CD4-positive, alpha-beta memory T cell (primary cell): Measurements from ENCODE around the gene CBX2. TPM values are rescaled to one million over a fixed set of nuclear protein-coding genes. Genes with fewer than 3 reads are reported as not detected.

Experiments used
- CTCF ChIA-PET: fragments of 350-600 bp; sonication (Branson Sonifier 250); formaldehyde crosslinking; loops from one replicate; lab custom pipeline; 2021; ENCODE audit warnings: inconsistent platforms; ENCODE audit not compliant: partially characterized antibody; lab: Charles Lee
- POLR2A ChIA-PET: fragments of 350-600 bp; sonication (Branson Sonifier 250); formaldehyde crosslinking; loops from one replicate; lab custom pipeline; 2021; ENCODE audit not compliant: partially characterized antibody; lab: Charles Lee
- DNase-seq, 5 donors: peaks; one replicate each; pipeline versions ENCODE4 v3.0.0 to v3.0.0-alpha.2; 2020 to 2022; ENCODE audit warnings: mixed read lengths in 1 of 5
- H3K27ac ChIP-seq: one replicate; pipeline ENCODE4 v1.7.0; 2013; ENCODE audit warnings: low read depth, low read length
- H3K27me3 ChIP-seq: 2 replicates; pipeline ENCODE4 v1.7.0; 2013; ENCODE audit warnings: mild to moderate bottlenecking, low read length, moderate library complexity; ENCODE audit not compliant: insufficient read depth
- H3K36me3 ChIP-seq: 2 replicates; pipeline ENCODE4 v1.7.0; 2013; ENCODE audit warnings: mild to moderate bottlenecking, low read length, moderate library complexity; ENCODE audit not compliant: insufficient read depth
- H3K4me1 ChIP-seq: 2 replicates; pipeline ENCODE4 v1.7.0; 2013; ENCODE audit warnings: mild to moderate bottlenecking, low read length, moderate library complexity; ENCODE audit not compliant: insufficient read depth
- H3K4me3 ChIP-seq, 2 donors: one replicate each; pipeline ENCODE4 v1.7.0; 2013; ENCODE audit warnings: low read length in 2 of 2, mild to moderate bottlenecking in 1 of 2
- H3K9me3 ChIP-seq, 2 donors: one replicate each; pipeline ENCODE4 v1.7.0; 2013; ENCODE audit warnings: low read length in 2 of 2, control low read depth in 1 of 2; ENCODE audit not compliant: control insufficient read depth in 1 of 2
- H3K27ac Mint-ChIP-seq, 7 donors: one replicate each; pipeline ENCODE4 v1.8.0; 2020 to 2021; ENCODE audit warnings: mixed read lengths in 7 of 7, mild to moderate bottlenecking in 6 of 7, inconsistent platforms in 3 of 7, moderate library complexity in 3 of 7
- H3K27me3 Mint-ChIP-seq, 2 donors: one replicate each; pipeline ENCODE4 v1.8.0; 2020 to 2021; ENCODE audit warnings: mixed read lengths in 2 of 2
- H3K36me3 Mint-ChIP-seq, 2 donors: one replicate each; pipeline ENCODE4 v1.8.0; 2020 to 2021; ENCODE audit warnings: mixed read lengths in 2 of 2, inconsistent platforms in 1 of 2, mild to moderate bottlenecking in 1 of 2
- H3K4me1 Mint-ChIP-seq, 4 donors: one replicate each; pipeline ENCODE4 v1.8.0; 2020 to 2021; ENCODE audit warnings: mixed read lengths in 4 of 4, mild to moderate bottlenecking in 1 of 4
- H3K4me3 Mint-ChIP-seq, 8 donors: one replicate each; pipeline ENCODE4 v1.8.0; 2020 to 2021; ENCODE audit warnings: mixed read lengths in 8 of 8, mild to moderate bottlenecking in 7 of 8, moderate library complexity in 6 of 8, inconsistent platforms in 3 of 8
- H3K9me3 Mint-ChIP-seq, 8 donors: one replicate each; pipeline ENCODE4 v1.8.0; 2020 to 2021; ENCODE audit warnings: mixed read lengths in 8 of 8, mild to moderate bottlenecking in 5 of 8, inconsistent platforms in 3 of 8, moderate library complexity in 1 of 8
- intact Hi-C: fragments of 100-400 bp; cut with micrococcal nuclease; formaldehyde crosslinking; loops from one replicate; pipeline ENCODE4 v1.15.1; 2023
- polyA plus RNA-seq, 2 donors: library from polyadenylated mRNA; unstranded; fragments of 300-500 nt; fragmentation: Illumina TruSeq; gene quantifications; one replicate each; pipeline ENCODE4 v1.2.3, GENCODE V29; 2021
- total RNA-seq, 2 experiments: library from RNA; stranded (reverse); gene quantifications; one replicate each; pipeline ENCODE4 v1.2.3, GENCODE V29; 2021

The CBX2 gene
- total and polyA plus RNA-seq, 4 experiments from 2014 or later = 0.06 to 0.44 TPM; not detected in 2

DNA sequence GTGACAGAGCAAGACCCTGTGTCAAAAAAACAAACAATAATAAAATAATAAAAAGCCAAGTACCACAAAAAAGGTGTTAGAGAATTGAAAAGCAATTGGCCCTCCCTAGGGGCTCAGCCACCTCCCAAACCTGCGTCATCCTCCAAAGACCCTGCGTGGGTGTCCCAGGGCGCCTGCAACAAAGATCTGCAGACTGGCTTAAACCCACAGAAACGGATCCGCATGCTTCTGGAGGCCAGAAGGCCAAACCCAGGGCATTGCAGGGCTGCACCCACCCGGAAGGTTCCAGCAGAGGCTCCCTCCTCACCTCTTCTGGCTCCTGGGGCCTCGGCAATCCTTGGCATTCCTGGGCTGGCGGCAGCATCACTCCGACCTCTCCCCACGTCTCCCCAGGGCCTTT lies 45.7 kb upstream of the CBX2 start:
- no peak for DNase-seq

DNA sequence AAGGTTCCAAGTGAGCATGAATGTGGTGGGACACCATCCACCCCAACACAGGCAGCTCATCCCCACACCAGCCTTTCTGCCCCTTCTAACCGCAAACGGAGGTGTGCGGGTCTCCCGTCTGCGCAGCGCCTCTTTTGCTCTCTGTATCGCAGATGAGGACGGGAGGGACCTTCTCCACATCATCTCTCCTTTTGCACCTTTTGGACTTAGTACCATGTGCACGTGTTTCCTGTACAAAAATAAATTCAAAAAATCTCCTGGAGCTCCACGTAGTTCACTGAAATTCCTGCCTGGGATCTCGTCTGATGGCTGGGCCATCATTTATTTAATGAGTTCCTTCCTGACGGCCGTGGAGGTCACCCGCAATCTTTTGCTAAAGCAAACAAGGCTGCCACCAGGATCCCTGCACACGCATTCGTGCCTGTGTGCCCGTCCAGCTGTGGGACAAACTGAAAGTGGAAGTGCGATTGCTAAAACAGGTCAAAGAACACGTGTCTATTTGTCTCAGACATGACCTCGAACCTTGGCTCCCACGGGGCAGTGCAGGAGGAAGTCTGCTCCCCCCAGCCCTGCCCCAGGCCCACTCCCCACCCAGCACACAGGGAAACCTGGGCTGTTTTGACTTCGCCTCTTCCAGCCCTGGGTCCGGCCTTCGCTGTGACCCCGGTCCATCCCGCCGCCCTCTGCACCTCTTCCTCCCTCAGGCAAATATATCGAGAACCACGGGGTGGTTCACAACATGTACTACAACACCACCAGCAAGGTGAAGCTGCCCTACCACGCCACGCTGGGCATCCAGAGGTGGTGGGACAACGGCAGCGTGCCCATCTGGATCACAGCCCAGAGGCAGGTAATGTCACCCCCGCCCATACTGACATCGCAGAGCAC lies 44.9 kb upstream of the CBX2 start:
- H3K4me3 ChIP-seq = no peak overlapping the region
- H3K36me3 ChIP-seq = no peaks in the 10 kb centered on the region
- peaks cover 0 to 3% (median 0%) of the 10 kb centered on the region in 8 donors for H3K9me3 Mint-ChIP-seq
- H3K27me3 ChIP-seq = peaks cover 4% of the 10 kb centered on the region
- POLR2A ChIA-PET = no interaction called here
- peak overlapping the region in 6 of 8 donors; percentile 74 to 89 (median 78) for H3K4me3 Mint-ChIP-seq
- peak overlapping the region; percentile 21 for H3K27ac ChIP-seq
- peaks cover 5 to 30% (median 21%) of the 10 kb centered on the region in 4 donors for H3K4me1 Mint-ChIP-seq
- intact Hi-C loops = no loop called here
- H3K36me3 Mint-ChIP-seq = no peaks in the 10 kb centered on the region
- H3K27me3 Mint-ChIP-seq = peaks cover 6 to 7% of the 10 kb centered on the region in 2 donors
- DNase-seq = peak in 3 of 5 donors; percentile 27 to 44 (median 29)
- no peaks in the 10 kb centered on the region for H3K9me3 ChIP-seq
- peak overlapping the region in 5 of 7 donors; percentile 72 to 95 (median 87) for H3K27ac Mint-ChIP-seq
- peaks cover 16% of the 10 kb centered on the region for H3K4me1 ChIP-seq
- CTCF ChIA-PET = interaction anchor here (1.1 to 1.8 kb wide), 2 partner anchors 9 to 13 kb away, joined by 3 to 11 read pairs; no protein-coding TSS in a partner anchor

More for the DNA sequence above, 45.7 kb upstream of the CBX2 start:
- POLR2A ChIA-PET = no interaction called here
- intact Hi-C loops = no loop called here
- Mint-ChIP-seq H3K27ac (peak overlapping the region in 3 of 7 donors; percentile 86 to 95 (median 87)), H3K9me3 (peaks cover 0 to 3% (median 0%) of the 10 kb centered on the region in 8 donors), H3K27me3 (peaks cover 3 to 7% of the 10 kb centered on the region in 2 donors), H3K4me3 (peak overlapping the region in 6 of 8 donors; percentile 74 to 89 (median 78)), H3K4me1 (peaks cover 7 to 38% (median 23%) of the 10 kb centered on the region in 4 donors), H3K36me3 (no peaks in the 10 kb centered on the region)
- Histone ChIP-seq H3K27me3 (peaks cover 4% of the 10 kb centered on the region), H3K9me3 (no peaks in the 10 kb centered on the region), H3K4me3 (no peak overlapping the region), H3K4me1 (peaks cover 19% of the 10 kb centered on the region), H3K36me3 (no peaks in the 10 kb centered on the region), H3K27ac (no peak overlapping the region)
- CTCF ChIA-PET = interaction anchor here (1.8 kb wide), 1 partner anchor 10 kb away, joined by 11 read pairs; no protein-coding TSS in a partner anchor

DNA sequence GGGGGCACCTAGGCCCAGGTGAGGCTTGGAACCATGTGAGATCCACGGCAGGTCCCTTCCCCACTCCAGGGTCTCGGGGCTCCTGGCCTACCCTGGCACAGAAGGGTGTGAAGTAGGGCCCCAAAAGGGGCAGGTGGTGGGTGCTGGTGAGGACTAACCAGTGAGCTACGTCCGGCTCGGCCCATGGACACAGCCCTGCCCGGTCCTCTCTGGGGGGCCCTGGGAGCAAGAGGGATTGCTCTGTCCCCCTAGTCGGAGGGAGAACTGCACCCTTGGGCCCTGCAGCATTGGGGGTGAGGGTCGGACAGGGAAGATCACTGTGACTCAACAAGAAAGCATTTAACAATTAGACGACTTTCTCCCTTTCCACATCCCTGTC lies 44.3 kb upstream of the CBX2 start:
- ChIA-PET POLR2A (no interaction called here), CTCF (interaction anchor here (1.1 to 1.8 kb wide), 2 partner anchors 8 to 12 kb away, joined by 3 to 11 read pairs; no protein-coding TSS in a partner anchor)
- peaks cover 10% of the 10 kb centered on the region for H3K4me1 ChIP-seq
- peaks cover 4% of the 10 kb centered on the region for H3K27me3 ChIP-seq
- no peaks in the 10 kb centered on the region for H3K36me3 ChIP-seq
- peaks cover 0 to 3% (median 0%) of the 10 kb centered on the region in 8 donors for H3K9me3 Mint-ChIP-seq
- peak overlapping the region in 2 of 7 donors; percentile 17 to 95 for H3K27ac Mint-ChIP-seq
- no peak overlapping the region for H3K4me3 ChIP-seq
- no peaks in the 10 kb centered on the region for H3K9me3 ChIP-seq
- H3K4me1 Mint-ChIP-seq = peaks cover 5 to 24% (median 17%) of the 10 kb centered on the region in 4 donors
- no peak for DNase-seq
- H3K4me3 Mint-ChIP-seq = peak overlapping the region in 3 of 8 donors; percentile 76 to 89 (median 85)
- intact Hi-C loops = no loop called here
- H3K27ac ChIP-seq = no peak overlapping the region
- H3K27me3 Mint-ChIP-seq = peaks cover 6 to 8% of the 10 kb centered on the region in 2 donors
- no peaks in the 10 kb centered on the region for H3K36me3 Mint-ChIP-seq

GRCh38 chr17:79735096-79735495 lies 42.9 kb upstream of the CBX2 start:
- Histone ChIP-seq H3K9me3 (no peaks in the 10 kb centered on the region), H3K27ac (no peak overlapping the region), H3K27me3 (peaks cover 8% of the 10 kb centered on the region), H3K36me3 (no peaks in the 10 kb centered on the region), H3K4me1 (peaks cover 6% of the 10 kb centered on the region), H3K4me3 (no peak overlapping the region)
- Mint-ChIP-seq H3K9me3 (peaks cover 0 to 3% (median 0%) of the 10 kb centered on the region in 8 donors), H3K36me3 (no peaks in the 10 kb centered on the region), H3K27ac (no peak overlapping the region), H3K27me3 (peaks cover 19 to 21% of the 10 kb centered on the region in 2 donors), H3K4me3 (no peak overlapping the region), H3K4me1 (peaks cover 5 to 14% (median 12%) of the 10 kb centered on the region in 4 donors)
- no peak for DNase-seq
- intact Hi-C loops = no loop called here
- CTCF ChIA-PET = no interaction called here
- POLR2A ChIA-PET = no interaction called here

- Mint-ChIP-seq H3K4me3 (no peak overlapping the region), H3K4me1 (peaks cover 5 to 13% (median 11%) of the 10 kb centered on the region in 4 donors), H3K9me3 (peaks cover 0 to 3% (median 0%) of the 10 kb centered on the region in 8 donors), H3K27ac (no peak overlapping the region), H3K27me3 (peaks cover 25% of the 10 kb centered on the region in 2 donors), H3K36me3 (no peaks in the 10 kb centered on the region)
- no peaks in the 10 kb centered on the region for H3K9me3 ChIP-seq
- no peaks in the 10 kb centered on the region for H3K36me3 ChIP-seq
- H3K27me3 ChIP-seq = peaks cover 9% of the 10 kb centered on the region
- DNase-seq = no peak
- H3K27ac ChIP-seq = no peak overlapping the region
- intact Hi-C loops = no loop called here
- ChIA-PET POLR2A (no interaction called here), CTCF (no interaction called here)
- peaks cover 10% of the 10 kb centered on the region for H3K4me1 ChIP-seq
- H3K4me3 ChIP-seq = no peak overlapping the region
Observed at GRCh38 chr17:79737046-79737921, 40.7 kb upstream of the CBX2 start.

GRCh38 chr17:79737922-79738578 lies 39.9 kb upstream of the CBX2 start:
- Histone ChIP-seq H3K27me3 (peaks cover 9% of the 10 kb centered on the region), H3K9me3 (no peaks in the 10 kb centered on the region), H3K4me1 (peaks cover 10% of the 10 kb centered on the region), H3K36me3 (no peaks in the 10 kb centered on the region), H3K27ac (no peak overlapping the region), H3K4me3 (no peak overlapping the region)
- H3K4me3 Mint-ChIP-seq = no peak overlapping the region
- H3K27me3 Mint-ChIP-seq = peaks cover 25% of the 10 kb centered on the region in 2 donors
- H3K27ac Mint-ChIP-seq = no peak overlapping the region
- POLR2A ChIA-PET = no interaction called here
- H3K36me3 Mint-ChIP-seq = no peaks in the 10 kb centered on the region
- H3K9me3 Mint-ChIP-seq = peaks cover 0 to 3% (median 0%) of the 10 kb centered on the region in 8 donors
- no peak for DNase-seq
- CTCF ChIA-PET = no interaction called here
- intact Hi-C loops = no loop called here
- H3K4me1 Mint-ChIP-seq = peaks cover 3 to 6% (median 4%) of the 10 kb centered on the region in 4 donors
